Body of pancreas (tissue), 4 donors: ENCODE measurements around the gene KRT222. TPM values are rescaled to one million over a fixed set of nuclear protein-coding genes. Genes with fewer than 3 reads are reported as not detected.

Experiments
- ATAC-seq: fragments of 150-250 bp; one replicate; pipeline ENCODE4 v1.9.1; 2016
- DNase-seq, 4 donors: peaks; one replicate each; pipeline ENCODE4 v3.0.0-alpha.2; 2019
- H3K27ac ChIP-seq, 4 donors: fragments of 200-600 bp; sonication (generic); 1 replicate in 3 of 4; 2 replicates in 1 of 4; pipeline versions ENCODE4 v1.5.1 to v1.6.1; 2016 to 2019; ENCODE audit warnings: mild to moderate bottlenecking in 1 of 4, mixed read lengths in 1 of 4, moderate library complexity in 1 of 4
- H3K27me3 ChIP-seq, 2 donors: fragments of 200-600 bp; sonication (generic); one replicate each; pipeline ENCODE4 v1.6.0; 2016; ENCODE audit warnings: mild to moderate bottlenecking in 1 of 2
- H3K36me3 ChIP-seq, 2 donors: fragments of 200-600 bp; sonication (generic); replicated peaks in 1 of 2; 2 replicates each; pipeline ENCODE4 v1.5.1; 2016; ENCODE audit warnings: low read depth in 2 of 2; ENCODE audit not compliant: insufficient read depth in 1 of 2
- H3K4me1 ChIP-seq: fragments of 200-600 bp; sonication (generic); one replicate; pipeline ENCODE4 v1.6.0; 2016
- H3K4me3 ChIP-seq, 2 donors: fragments of 200-600 bp; sonication (generic); 1 replicate in 1 of 2; 2 replicates in 1 of 2; pipeline ENCODE4 v1.5.1; 2016 to 2019
- H3K9me3 ChIP-seq, 3 donors: fragments of 200-600 bp; sonication (generic); 1 replicate in 2 of 3; 2 replicates in 1 of 3; pipeline ENCODE4 v1.5.1; 2016
- CTCF ChIP-seq, 7 experiments: fragments of 450-650 bp in 4 of 7; fragments of 200-600 bp in 3 of 7; sonication (generic) in 3 of 7; IDR thresholded peaks; one replicate each; pipeline ENCODE4 v1.5.1; 2016 to 2019; ENCODE audit warnings: antibody characterized with exemption in 7 of 7
- POLR2A ChIP-seq, 3 donors: fragments of 450-650 bp; IDR thresholded peaks; one replicate each; pipeline ENCODE4 v1.6.1; 2016; ENCODE audit warnings: antibody characterized with exemption in 3 of 3, mild to moderate bottlenecking in 2 of 3
- WGBS, 2 donors: methylation state at CpG; one replicate each; pipeline ENCODE4 v1.1.5; 2017; 5-methylcytosine and 5-hydroxymethylcytosine counted together
- intact Hi-C: fragments of 100-400 bp; cut with DNase I; formaldehyde crosslinking; loops from one replicate; pipeline ENCODE4 v1.15.1; 2023
- total RNA-seq, 2 donors: library from RNA; depleted of rRNA; stranded (reverse); fragments of >200 nt; gene quantifications; one replicate each; pipeline ENCODE4 v1.1.0, GENCODE V29; 2016

Gene KRT222
- total RNA-seq, 2 donors from 2014 or later, result 0.66 to 1.6 TPM

DNA sequence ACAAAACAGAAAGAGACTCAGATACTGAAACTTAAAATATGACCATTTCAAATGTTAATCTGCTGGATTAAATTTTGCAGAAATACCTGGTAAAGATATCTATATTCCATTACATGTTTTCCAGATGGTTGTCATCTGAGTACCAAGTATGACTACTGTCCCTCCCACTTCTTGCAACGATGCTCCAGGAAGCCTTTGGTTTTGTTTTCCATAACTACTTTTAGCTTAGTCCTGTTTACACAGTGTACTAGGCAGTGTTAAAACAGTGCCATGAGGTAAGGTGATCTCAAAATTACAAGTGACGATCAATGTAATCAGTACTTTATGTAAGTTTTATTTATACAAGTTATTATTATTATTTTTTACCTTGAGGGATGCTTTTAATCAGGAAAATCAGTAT lies 35.1 kb downstream of the KRT222 start:
- Histone ChIP-seq H3K9me3 (no peaks in the 10 kb centered on the region), H3K4me1 (no peaks in the 10 kb centered on the region), H3K27ac (no peak overlapping the region), H3K4me3 (no peak overlapping the region), H3K36me3 (peaks cover 13 to 39% of the 10 kb centered on the region in 2 donors), H3K27me3 (no peaks in the 10 kb centered on the region)
- WGBS, 2 donors, result 45 to 46% methylated on average over 2 of the region's 2 CpGs
- DNase-seq (no peak), ATAC-seq (no peak)
- intact Hi-C loops, result no loop called here
- no peak for TF ChIP-seq POLR2A (IDR thresholded peaks at IDR 0.05)
- no peak for TF ChIP-seq CTCF (IDR thresholded peaks at IDR 0.05)

DNA sequence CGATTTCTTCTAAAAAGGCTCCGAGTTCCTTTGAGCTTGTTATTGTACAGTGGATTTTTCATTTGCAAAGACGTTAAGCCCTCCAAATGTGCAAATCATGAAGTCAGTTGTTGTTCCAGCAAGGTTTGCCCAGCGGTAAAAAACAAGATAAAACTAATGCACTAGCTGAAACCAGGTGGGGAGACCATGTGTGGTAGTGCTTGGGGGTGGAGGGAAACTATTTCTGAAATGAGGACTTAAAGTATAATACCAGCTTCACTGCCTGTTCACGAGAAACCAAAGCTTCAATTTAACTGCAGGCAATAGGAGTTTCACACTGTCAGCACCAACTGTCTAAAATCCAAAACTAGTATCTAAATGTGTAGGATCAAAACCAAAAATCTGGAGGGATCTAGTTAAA lies 39.7 kb downstream of the KRT222 start:
- no peak for ATAC-seq
- no peak for DNase-seq
- Histone ChIP-seq H3K4me1 (no peaks in the 10 kb centered on the region), H3K9me3 (no peaks in the 10 kb centered on the region), H3K27me3 (no peaks in the 10 kb centered on the region), H3K4me3 (no peak overlapping the region), H3K36me3 (peaks cover 4 to 13% of the 10 kb centered on the region in 2 donors), H3K27ac (no peak overlapping the region)
- TF ChIP-seq CTCF (IDR thresholded peaks at IDR 0.05), result no peak
- TF ChIP-seq POLR2A (IDR thresholded peaks at IDR 0.05), result no peak
- WGBS, 2 donors, result 35 to 46% methylated on average over 5 of the region's 5 CpGs
- intact Hi-C loops, result no loop called here

DNA sequence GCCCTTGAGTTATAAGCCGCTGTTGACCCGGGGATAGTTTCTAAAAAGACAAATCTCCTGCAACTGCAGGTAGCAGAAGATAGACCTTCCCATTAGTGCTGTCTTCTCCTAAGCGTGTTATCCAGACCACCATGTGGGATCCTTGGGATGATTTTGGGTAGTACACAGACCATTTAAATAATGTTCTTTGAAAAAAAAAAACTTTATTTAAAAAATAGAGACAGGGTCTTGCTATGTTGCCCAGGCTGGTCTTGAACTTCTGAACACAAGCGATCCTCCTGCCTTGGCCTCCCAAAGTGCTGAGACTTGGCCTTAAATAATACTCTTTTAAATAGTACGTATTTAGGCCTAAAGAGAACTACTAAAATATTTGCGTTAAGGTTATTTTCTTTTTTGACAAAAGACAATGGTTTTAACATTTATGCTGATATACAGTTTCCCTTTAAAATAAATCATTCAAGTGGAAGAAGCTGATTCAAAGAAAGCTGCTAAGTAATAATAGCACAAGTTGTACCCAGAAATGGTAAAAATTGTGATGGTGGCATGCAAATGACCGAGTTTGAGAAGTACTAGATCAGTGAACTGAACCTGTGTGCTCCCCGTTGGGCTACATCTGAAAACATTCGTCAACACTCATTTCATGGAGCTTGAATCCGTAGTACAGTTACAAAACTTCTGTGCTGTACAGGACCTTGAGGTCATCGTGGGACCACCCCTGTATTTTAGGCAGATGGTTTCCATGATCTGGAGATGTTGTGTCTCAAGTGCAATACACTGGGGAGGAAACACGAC lies 41.4 kb downstream of the KRT222 start:
- WGBS, 2 donors, result 68 to 75% methylated on average over 12 of the region's 12 CpGs
- H3K27me3 ChIP-seq, result peaks cover 0 to 4% of the 10 kb centered on the region in 2 donors
- peaks cover under 1% of the 10 kb centered on the region in 2 donors for H3K36me3 ChIP-seq
- no peaks in the 10 kb centered on the region for H3K9me3 ChIP-seq
- intact Hi-C loops, result loop anchor here (5.0 kb wide), 1 partner anchor 164 kb away; no protein-coding TSS in a partner anchor
- no peaks in the 10 kb centered on the region for H3K4me1 ChIP-seq
- H3K27ac ChIP-seq, result no peak overlapping the region
- DNase-seq (no peak), ATAC-seq (no peak)
- TF ChIP-seq POLR2A (IDR thresholded peaks at IDR 0.05) (no peak), CTCF (IDR thresholded peaks at IDR 0.05) (no peak)
- H3K4me3 ChIP-seq, result no peak overlapping the region

DNA sequence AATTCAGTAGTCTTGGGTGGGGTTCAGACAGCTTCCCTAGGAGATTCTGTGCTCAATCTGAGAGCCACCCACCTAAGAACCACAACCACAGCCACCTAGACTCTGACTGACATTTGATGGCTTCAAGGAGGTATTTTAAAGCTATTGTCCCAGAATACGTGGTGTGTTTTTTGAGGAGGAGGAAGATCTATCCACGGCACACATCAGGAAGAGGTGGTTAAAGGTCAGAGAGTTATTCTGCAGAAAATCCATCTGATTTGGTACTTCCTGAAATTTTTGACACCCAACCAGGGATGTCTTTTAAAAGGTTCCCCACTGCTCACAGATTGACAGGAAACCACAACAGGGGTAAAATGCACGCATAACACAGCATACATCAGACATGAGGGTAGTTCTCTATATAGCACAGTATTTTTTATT lies 42.5 kb downstream of the KRT222 start:
- no peak for TF ChIP-seq CTCF (IDR thresholded peaks at IDR 0.05)
- TF ChIP-seq POLR2A (IDR thresholded peaks at IDR 0.05), result no peak
- H3K4me1 ChIP-seq, result no peaks in the 10 kb centered on the region
- peaks cover 0 to 4% of the 10 kb centered on the region in 2 donors for H3K27me3 ChIP-seq
- no peaks in the 10 kb centered on the region for H3K36me3 ChIP-seq
- DNase-seq (no peak), ATAC-seq (no peak)
- no peak overlapping the region for H3K27ac ChIP-seq
- no peaks in the 10 kb centered on the region for H3K9me3 ChIP-seq
- intact Hi-C loops, result loop anchor here (5.0 kb wide), 1 partner anchor 165 kb away; no protein-coding TSS in a partner anchor
- no peak overlapping the region for H3K4me3 ChIP-seq
- 36 to 44% methylated on average over 3 of the region's 3 CpGs for WGBS, 2 donors
